ENCODE results near the gene PRIMPOL.
"Not testable (repeated sequence)": the region's sequence is repeated elsewhere in the genome, so short reads cannot be mapped to it uniquely, and the experiment has no call there.

Gene PRIMPOL

DNA sequence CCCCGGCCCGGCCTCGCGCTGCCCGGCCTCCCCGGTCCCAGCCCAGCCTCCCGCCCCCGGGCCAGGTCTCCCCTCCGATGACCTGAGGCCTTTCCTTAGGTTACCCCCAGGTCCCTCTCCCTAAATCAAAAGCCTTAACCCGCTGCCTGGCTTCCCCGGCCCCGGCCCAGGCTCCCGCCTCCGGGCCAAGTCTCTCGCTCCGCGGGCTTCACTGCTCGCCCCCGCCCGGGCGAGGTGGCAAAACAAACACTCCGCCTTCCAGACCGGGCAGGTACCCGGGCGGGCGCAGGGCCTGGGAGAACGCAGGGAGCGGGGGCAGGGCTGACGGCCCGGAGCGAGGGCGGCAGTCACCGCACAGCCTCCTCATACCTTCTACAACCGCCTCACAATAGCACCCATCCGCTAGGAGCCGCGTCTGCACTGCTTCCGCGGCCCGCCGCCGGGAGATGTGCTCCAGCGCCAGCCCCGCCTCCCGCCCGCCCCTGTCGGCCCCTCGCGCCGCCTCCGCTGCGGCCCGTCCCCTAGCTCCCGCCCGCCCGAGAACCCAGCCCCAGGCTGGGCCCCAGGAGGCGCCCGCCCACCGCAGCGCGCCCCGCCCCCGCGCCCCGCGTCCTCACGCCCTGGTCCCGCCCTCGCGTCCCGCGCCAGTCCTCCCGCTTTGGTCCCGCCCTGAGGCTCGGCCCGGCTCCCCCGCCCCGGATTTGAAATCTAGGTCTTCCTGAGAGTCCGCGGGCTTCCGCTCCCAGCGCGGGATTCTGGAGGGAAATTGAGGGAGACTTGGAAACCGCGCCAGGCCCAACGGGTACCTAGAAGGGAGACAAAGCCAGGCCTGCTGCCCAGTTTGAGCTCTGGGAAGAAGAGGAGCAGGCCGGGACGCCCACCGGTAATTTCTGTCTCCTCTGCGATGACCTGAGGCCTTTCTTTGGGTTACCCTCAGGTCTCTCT, at the start of gene PRIMPOL, which contains the start of gene CASP3:
TSS of gene PRIMPOL (plus strand) at position 713 of the 945 bp plus-strand sequence. CDS start 7,403 bp downstream, outside the sequence.
TSS of gene CASP3 (minus strand) at position 422 of the 945 bp plus-strand sequence. CDS start 10,994 bp downstream, outside the sequence.
- DNase-seq (ENCODE audit: low read depth) = peak; percentile 63

GRCh38 chr4:184600982-184601381, 48.6 kb upstream of the PRIMPOL start:
- DNase-seq (ENCODE audit: low read depth) = not testable (repeated sequence)

GRCh38 chr4:184602857-184603256, 46.7 kb upstream of the PRIMPOL start:
- DNase-seq (ENCODE audit: low read depth) = not testable (repeated sequence)

GRCh38 chr4:184607429-184607828, 42.1 kb upstream of the PRIMPOL start:
- not testable (repeated sequence) for DNase-seq (ENCODE audit: low read depth)

DNA sequence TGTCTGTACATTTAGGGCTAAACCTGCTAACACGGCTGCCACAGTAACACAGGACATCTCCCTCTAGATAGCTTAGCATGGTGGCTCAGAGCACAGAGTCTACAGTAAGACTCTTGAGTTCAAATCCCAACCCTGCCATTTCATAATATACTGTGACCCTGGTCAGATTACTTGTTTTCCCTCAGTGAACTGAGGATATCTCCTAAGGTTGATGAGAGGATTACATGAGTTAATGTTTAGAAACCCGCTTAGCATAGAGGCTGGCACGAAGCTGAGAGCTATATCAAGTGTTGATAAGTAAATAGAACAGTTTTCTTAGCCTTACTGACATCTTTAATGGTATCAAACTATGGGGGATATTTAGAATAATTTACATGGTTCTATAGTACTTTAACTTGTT, 37.5 kb upstream of the PRIMPOL start:
- DNase-seq (ENCODE audit: low read depth) = no peak

DNA sequence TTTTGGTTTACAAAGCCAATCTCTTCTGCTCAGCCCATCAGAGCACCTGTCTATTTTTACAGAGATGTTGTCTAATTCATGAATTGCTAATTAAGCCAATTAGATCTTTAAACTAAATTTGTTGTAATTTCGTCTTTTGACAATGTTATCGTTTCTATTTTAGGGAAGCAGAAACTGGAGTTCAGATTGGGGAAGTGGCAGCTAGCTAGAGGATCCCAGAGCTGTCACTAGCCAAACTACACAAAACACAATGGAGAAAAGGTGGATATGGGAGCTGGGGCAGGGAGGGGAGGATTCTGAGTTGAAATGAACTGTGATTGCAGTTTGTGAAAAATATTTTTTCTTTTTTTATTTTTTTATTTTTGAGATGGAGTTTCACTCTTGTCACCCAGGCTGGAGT, 36.1 kb upstream of the PRIMPOL start:
- DNase-seq (ENCODE audit: low read depth) = no peak

DNA sequence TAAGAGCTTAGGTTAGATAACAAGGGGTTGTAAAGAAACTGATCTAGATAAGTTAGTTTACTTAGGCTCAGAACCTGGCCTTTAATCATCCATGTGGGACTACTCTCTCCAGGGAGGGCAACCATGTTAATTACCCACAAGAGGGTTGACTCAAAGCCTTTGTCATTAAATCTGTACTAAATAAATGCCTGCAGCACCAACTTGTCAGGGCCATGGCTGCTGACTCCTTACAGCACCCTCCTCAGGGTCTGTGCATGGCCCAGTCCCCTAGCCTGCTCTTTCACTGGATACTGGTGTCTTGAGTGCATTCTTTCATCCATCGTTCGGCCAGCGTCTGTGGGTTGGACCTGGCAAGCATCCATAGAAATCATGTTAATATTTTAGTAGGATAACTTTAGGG, 35.0 kb upstream of the PRIMPOL start:
- DNase-seq (ENCODE audit: low read depth) = no peak

GRCh38 chr4:184616168-184616567, 33.4 kb upstream of the PRIMPOL start:
- DNase-seq (ENCODE audit: low read depth) = not testable (repeated sequence)

DNA sequence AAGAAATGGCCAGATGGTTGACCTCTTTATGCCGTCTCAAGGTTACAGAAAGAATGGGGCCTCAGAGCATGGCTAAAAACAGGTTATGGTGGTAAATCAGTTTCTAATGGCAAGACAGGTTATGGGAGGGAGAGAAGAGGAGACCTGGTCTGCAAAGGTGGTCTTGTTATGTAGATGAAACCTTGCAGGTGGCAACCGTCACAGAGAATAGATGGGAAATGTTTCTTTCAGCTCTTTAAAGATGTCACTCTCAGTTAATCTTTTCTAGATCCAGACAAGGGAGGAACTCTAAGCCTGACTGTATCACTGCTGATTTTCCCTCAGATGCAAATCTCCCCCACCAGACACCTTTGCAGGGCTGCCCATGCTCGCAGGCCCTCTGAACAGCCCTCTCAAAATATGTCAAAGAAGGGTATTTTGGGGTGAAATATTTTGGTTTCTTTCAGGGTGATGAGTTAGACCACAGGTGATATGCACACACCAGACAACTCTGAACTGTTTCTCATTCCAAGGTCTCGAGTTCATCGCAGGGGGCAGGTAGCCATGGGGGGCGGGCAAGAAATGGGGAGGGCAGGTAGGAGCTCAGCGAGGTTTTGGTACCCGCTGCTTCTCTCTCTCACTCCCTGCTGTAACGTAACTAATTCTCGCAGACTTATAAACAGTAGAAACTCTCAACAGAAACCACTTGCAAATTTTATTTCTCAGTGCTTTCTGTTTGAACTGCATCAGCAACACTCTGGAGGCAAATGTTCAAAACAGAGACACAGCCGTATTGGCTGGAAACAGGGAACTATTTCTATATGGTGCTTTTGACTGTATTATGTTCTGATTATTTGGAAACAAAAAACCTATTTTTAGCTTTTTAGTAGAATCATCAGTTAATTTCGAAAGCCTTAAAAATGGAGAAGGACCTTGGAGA, 32.6 kb upstream of the PRIMPOL start:
- no peak for DNase-seq (ENCODE audit: low read depth)

GRCh38 chr4:184617600-184618196, 31.8 kb upstream of the PRIMPOL start:
- DNase-seq (ENCODE audit: low read depth) = no peak

- no peak for DNase-seq (ENCODE audit: low read depth)
Measured at GRCh38 chr4:184620212-184620867, 29.2 kb upstream of the PRIMPOL start.

DNA sequence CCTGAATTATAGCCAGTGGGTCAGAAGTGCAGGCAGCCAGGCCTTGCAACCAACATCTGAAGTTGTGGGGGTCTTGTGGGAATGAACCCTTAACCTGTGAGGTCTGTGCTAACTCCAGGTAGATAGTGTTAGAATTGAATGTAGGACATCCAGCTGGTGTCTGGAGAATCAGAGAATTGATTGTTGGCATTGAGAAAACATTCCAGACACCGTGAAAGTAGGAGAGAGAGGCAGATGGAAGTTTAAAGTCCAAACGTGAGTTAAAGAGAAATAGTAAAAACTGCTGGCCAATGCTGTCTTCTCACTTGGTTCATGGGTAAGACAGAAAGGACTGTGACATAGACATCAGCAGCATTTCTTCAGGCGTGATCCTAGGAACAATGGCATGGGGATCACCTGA, 28.0 kb upstream of the PRIMPOL start:
- no peak for DNase-seq (ENCODE audit: low read depth)

GRCh38 chr4:184624504-184624903, 25.0 kb upstream of the PRIMPOL start:
- DNase-seq (ENCODE audit: low read depth) = not testable (repeated sequence)

GRCh38 chr4:184624972-184625554, 24.5 kb upstream of the PRIMPOL start:
- DNase-seq (ENCODE audit: low read depth) = no peak

- DNase-seq (ENCODE audit: low read depth) = not testable (repeated sequence)
Measured at GRCh38 chr4:184625783-184626596, 23.5 kb upstream of the PRIMPOL start.

DNA sequence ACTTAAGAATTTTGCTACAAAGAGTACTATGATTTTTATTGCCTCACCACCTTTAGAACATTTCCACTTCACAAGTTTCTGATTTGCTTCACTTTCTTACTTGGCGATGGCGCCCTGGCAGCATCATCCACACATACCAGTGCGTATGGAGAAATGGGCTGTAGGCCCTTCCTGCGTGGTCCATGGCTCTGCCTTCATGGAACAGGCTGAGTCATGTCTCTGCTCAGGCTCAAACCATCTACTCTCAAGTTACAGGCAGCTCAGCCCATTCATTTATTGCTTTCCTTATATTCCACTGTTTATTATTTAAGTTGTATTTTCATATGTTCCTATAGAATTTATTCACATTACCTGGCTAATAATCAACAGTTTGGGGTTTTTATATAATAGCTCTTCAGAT, 21.4 kb upstream of the PRIMPOL start:
- no peak for DNase-seq (ENCODE audit: low read depth)

GRCh38 chr4:184632842-184633241, 16.7 kb upstream of the PRIMPOL start:
- no peak for DNase-seq (ENCODE audit: low read depth)

DNA sequence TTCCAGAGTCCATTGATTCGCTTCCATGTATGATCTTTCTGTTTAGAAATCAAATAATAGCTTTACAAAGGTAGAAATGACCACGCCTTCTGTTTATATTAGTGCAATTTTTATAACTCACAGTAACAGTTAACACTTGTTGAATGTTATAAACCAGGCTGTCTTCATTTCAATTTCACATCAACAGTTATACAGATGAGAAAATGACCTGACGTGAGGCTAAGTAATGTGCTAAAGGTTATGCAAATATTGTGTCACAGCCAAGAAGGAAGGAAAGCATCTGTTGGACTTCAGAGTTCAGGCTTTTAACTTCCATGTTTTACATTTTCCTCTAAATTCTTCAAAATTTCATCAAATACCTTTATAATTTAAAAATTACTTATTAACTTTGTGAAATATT, 14.2 kb upstream of the PRIMPOL start:
- no peak for DNase-seq (ENCODE audit: low read depth)

GRCh38 chr4:184636144-184636543, 13.4 kb upstream of the PRIMPOL start:
- DNase-seq (ENCODE audit: low read depth) = no peak

GRCh38 chr4:184636897-184637296, 12.6 kb upstream of the PRIMPOL start:
- DNase-seq (ENCODE audit: low read depth) = no peak

Data from GM04503 (cell line).